ENCODE results near the gene LCN9.

Gene LCN9

GRCh38 chr9:135684691-135685090, 21.6 kb downstream of the LCN9 start:
- H3K36me3 ChIP-seq (ENCODE audit: control insufficient read depth, insufficient read depth, low read length): no peaks in the 10 kb centered on the region
- no peak for TF ChIP-seq CTCF (IDR thresholded peaks at IDR 0.05; ENCODE audit: insufficient read depth, low read length, poor library complexity, severe bottlenecking)
- H3K4me3 ChIP-seq (replicated peaks; ENCODE audit: low read depth, low read length): no peak overlapping the region
- DNase-seq (ENCODE audit: extremely low read depth, insufficient read length): no peak
- H3K27me3 ChIP-seq (replicated peaks; ENCODE audit: control insufficient read depth, insufficient read depth, low read length): no peaks in the 10 kb centered on the region

- Histone ChIP-seq H3K36me3 (ENCODE audit: control insufficient read depth, insufficient read depth, low read length) (no peaks in the 10 kb centered on the region), H3K27me3 (replicated peaks; ENCODE audit: control insufficient read depth, insufficient read depth, low read length) (no peaks in the 10 kb centered on the region; the same call in 1 of the 2 replicates), H3K4me3 (replicated peaks; ENCODE audit: low read depth, low read length) (no peak overlapping the region)
- no peak for TF ChIP-seq CTCF (IDR thresholded peaks at IDR 0.05; ENCODE audit: insufficient read depth, low read length, poor library complexity, severe bottlenecking)
- DNase-seq (ENCODE audit: extremely low read depth, insufficient read length): no peak
These were observed 24.1 kb downstream of the LCN9 start for GRCh38 chr9:135687216-135687615.

- H3K36me3 ChIP-seq (ENCODE audit: control insufficient read depth, insufficient read depth, low read length): no peaks in the 10 kb centered on the region
- no peak overlapping the region for H3K4me3 ChIP-seq (replicated peaks; ENCODE audit: low read depth, low read length)
- H3K27me3 ChIP-seq (replicated peaks; ENCODE audit: control insufficient read depth, insufficient read depth, low read length): no peaks in the 10 kb centered on the region; the same call in 1 of the 2 replicates
- no peak for TF ChIP-seq CTCF (IDR thresholded peaks at IDR 0.05; ENCODE audit: insufficient read depth, low read length, poor library complexity, severe bottlenecking)
- DNase-seq (ENCODE audit: extremely low read depth, insufficient read length): no peak
These were observed 25.9 kb downstream of the LCN9 start for GRCh38 chr9:135689011-135689410.

- Histone ChIP-seq H3K27me3 (replicated peaks; ENCODE audit: control insufficient read depth, insufficient read depth, low read length) (no peaks in the 10 kb centered on the region; the same call in none of the 2 replicates), H3K36me3 (ENCODE audit: control insufficient read depth, insufficient read depth, low read length) (no peaks in the 10 kb centered on the region)
These were observed 27.9 kb downstream of the LCN9 start for GRCh38 chr9:135690836-135691570.

GRCh38 chr9:135692410-135692809, 29.3 kb downstream of the LCN9 start:
- Histone ChIP-seq H3K27me3 (replicated peaks; ENCODE audit: control insufficient read depth, insufficient read depth, low read length) (no peaks in the 10 kb centered on the region; the same call in none of the 2 replicates), H3K36me3 (ENCODE audit: control insufficient read depth, insufficient read depth, low read length) (no peaks in the 10 kb centered on the region), H3K4me3 (replicated peaks; ENCODE audit: low read depth, low read length) (no peak overlapping the region)
- no peak for DNase-seq (ENCODE audit: extremely low read depth, insufficient read length)
- no peak for TF ChIP-seq CTCF (IDR thresholded peaks at IDR 0.05; ENCODE audit: insufficient read depth, low read length, poor library complexity, severe bottlenecking)

More at GRCh38 chr9:135690836-135691570, 27.9 kb downstream of the LCN9 start:
- TF ChIP-seq CTCF (IDR thresholded peaks at IDR 0.05; ENCODE audit: insufficient read depth, low read length, poor library complexity, severe bottlenecking): no peak
- no peak for DNase-seq (ENCODE audit: extremely low read depth, insufficient read length)
- no peak overlapping the region for H3K4me3 ChIP-seq (replicated peaks; ENCODE audit: low read depth, low read length)

All from GM06990 (cell line).